Subcutaneous adipose tissue (tissue), 4 donors: Measurements from ENCODE around the gene CORO2B. TPM values are rescaled to one million over a fixed set of nuclear protein-coding genes. Genes with fewer than 3 reads are reported as not detected.

Experiments used
- CTCF ChIP-seq: fragments of 450-650 bp; IDR thresholded peaks from one replicate; pipeline ENCODE4 v1.5.1; 2016; ENCODE audit warnings: low read depth, mild to moderate bottlenecking, control low read depth, antibody characterized with exemption, moderate library complexity
- total RNA-seq, 4 donors: library from RNA; depleted of rRNA; stranded (reverse); fragments of >200 nt; gene quantifications; one replicate each; pipeline ENCODE4 v1.1.0, GENCODE V29; 2016

CORO2B gene
- total RNA-seq, 4 donors from 2014 or later = 5.4 to 15.3 (median 9.7) TPM

- no peak for TF ChIP-seq CTCF
Measured at GRCh38 chr15:68587769-68588385, 9.1 kb downstream of the CORO2B start.

GRCh38 chr15:68589053-68589452 is 10.3 kb downstream of the CORO2B start:
- no peak for TF ChIP-seq CTCF

- TF ChIP-seq CTCF = no peak
Measured at GRCh38 chr15:68589783-68590710, 11.3 kb downstream of the CORO2B start.

- TF ChIP-seq CTCF = no peak
Measured at GRCh38 chr15:68590721-68591389, 12.1 kb downstream of the CORO2B start.

- TF ChIP-seq CTCF = no peak
Measured at GRCh38 chr15:68592054-68592453, 13.3 kb downstream of the CORO2B start.

GRCh38 chr15:68592544-68592943 is 13.8 kb downstream of the CORO2B start:
- TF ChIP-seq CTCF = no peak

- TF ChIP-seq CTCF = no peak
Measured at GRCh38 chr15:68593341-68593740, 14.5 kb downstream of the CORO2B start.
